HG03045 (cell line): ENCODE measurements around the gene FRMD3.

Experiments
- ATAC-seq: cut with Tn5 transposase; IDR thresholded peaks from one replicate; pipeline ENCODE4 v1.9.1; 2021; ENCODE audit warnings: mild to moderate bottlenecking, moderate library complexity; ENCODE audit not compliant: unreplicated experiment

Gene FRMD3

GRCh38 chr9:83440641-83441040 lies 97.6 kb downstream of the FRMD3 start:
- ATAC-seq = no peak

GRCh38 chr9:83435301-83435700 lies 102.9 kb downstream of the FRMD3 start:
- no peak for ATAC-seq

- ATAC-seq = no peak
Measured at GRCh38 chr9:83434254-83434653, 103.9 kb downstream of the FRMD3 start.

- no peak for ATAC-seq
Measured at GRCh38 chr9:83433846-83434245, 104.4 kb downstream of the FRMD3 start.

GRCh38 chr9:83432877-83433550 lies 105.2 kb downstream of the FRMD3 start:
- ATAC-seq = no peak

- no peak for ATAC-seq
Measured at GRCh38 chr9:83432104-83432627, 106.0 kb downstream of the FRMD3 start.

- ATAC-seq = no peak
Measured at GRCh38 chr9:83431101-83432060, 106.8 kb downstream of the FRMD3 start.

GRCh38 chr9:83430681-83431080 lies 107.5 kb downstream of the FRMD3 start:
- ATAC-seq = no peak

GRCh38 chr9:83429229-83429628 lies 109.0 kb downstream of the FRMD3 start:
- no peak for ATAC-seq

- ATAC-seq = no peak
Measured at GRCh38 chr9:83425240-83425639, 113.0 kb downstream of the FRMD3 start.

GRCh38 chr9:83424831-83425230 lies 113.4 kb downstream of the FRMD3 start:
- ATAC-seq = no peak

- ATAC-seq = no peak
Measured at GRCh38 chr9:83423815-83424707, 114.1 kb downstream of the FRMD3 start.

- ATAC-seq = no peak
Measured at GRCh38 chr9:83422527-83422926, 115.7 kb downstream of the FRMD3 start.

GRCh38 chr9:83420486-83420885 lies 117.7 kb downstream of the FRMD3 start:
- no peak for ATAC-seq

GRCh38 chr9:83419961-83420360 lies 118.2 kb downstream of the FRMD3 start:
- ATAC-seq = no peak

- ATAC-seq = no peak
Measured at GRCh38 chr9:83418283-83418682, 119.9 kb downstream of the FRMD3 start.

- ATAC-seq = no peak
Measured at GRCh38 chr9:83413367-83413766, 124.8 kb downstream of the FRMD3 start.

GRCh38 chr9:83410701-83411100 lies 127.5 kb downstream of the FRMD3 start:
- ATAC-seq = no peak

- no peak for ATAC-seq
Measured at GRCh38 chr9:83406921-83407320, 131.3 kb downstream of the FRMD3 start.

GRCh38 chr9:83405759-83406158 lies 132.4 kb downstream of the FRMD3 start:
- ATAC-seq = no peak
